GM21515 (cell line): ENCODE measurements around the gene STIMATE.

ENCODE experiments used
- ATAC-seq: cut with Tn5 transposase; IDR thresholded peaks from one replicate; pipeline ENCODE4 v1.9.1; 2021; ENCODE audit not compliant: unreplicated experiment

The STIMATE gene

DNA sequence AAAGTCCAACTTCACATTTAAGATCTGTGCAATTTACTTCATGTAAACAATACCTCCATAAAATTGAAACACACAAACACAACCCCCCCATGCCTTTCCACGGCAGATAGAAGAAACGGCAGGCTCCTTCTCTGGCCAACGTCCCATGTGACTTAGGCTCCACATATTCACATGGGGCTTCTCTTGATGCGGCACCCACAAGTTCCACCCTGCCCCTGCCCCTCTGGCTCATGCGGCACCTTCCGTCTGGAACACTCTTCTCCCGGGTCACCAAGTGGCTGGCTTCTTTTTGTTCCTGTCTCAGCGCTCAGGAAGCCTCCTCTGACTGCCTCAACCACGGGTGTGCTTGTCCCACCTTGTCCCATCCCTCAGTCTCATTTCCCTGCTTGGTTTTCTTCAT, 25.6 kb downstream of the STIMATE start:
- no peak for ATAC-seq

DNA sequence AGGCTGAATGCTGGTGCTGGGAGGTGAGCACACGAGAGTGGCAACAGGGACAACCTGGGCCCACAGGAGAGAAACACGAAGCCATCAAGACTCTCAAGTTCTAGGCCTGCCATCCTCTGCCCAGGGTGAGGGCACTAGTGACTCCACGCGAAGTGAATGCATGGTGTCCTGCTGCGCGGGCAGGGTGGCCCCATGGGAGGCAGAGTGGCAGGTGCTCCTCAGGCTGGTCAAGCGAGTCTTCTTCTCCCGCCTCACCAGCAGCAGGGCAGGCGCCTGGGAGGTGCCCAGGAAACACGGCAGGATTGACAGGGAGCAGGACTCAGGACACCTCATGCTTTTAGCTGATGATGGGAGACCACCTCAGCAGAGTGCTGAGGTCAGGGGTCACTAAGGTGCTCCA, 26.9 kb downstream of the STIMATE start:
- no peak for ATAC-seq

DNA sequence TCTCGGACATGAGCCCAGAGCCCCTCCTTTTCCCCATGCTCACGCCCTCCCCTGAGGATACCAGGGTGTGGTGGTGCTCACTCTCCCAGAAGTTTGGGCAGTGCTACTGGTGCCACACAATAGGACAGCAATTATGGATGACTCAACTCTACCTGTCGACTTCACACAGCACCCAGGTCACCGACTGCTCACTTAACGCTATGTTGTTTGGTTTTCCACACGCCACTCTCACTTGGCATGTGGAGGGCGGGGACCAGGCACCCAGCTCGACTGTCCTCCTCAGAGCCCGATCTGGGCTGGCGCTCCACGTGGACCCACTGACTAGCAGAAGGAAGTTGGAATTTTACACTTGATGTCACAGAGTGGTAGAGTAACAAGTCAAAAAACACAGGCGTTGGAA, 30.9 kb downstream of the STIMATE start:
- ATAC-seq: no peak

DNA sequence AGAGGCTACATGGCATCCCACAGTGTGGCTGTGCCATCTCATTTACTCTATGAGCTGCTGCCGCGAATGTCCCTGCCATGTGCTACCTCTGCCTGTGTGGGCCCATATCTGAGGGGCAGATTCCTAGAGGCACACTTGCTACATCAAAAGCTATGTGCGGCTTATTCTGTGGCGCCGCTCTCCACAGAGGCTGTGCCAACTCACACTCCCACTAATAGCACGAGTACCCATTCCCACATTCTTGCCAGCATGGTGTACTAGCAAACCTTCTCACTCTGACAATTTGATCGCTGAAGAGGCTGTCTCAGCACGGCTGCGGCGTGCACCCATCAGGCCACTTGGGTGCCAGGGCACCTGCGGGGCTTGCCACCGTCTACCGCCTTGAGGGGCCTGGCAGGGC, 31.4 kb downstream of the STIMATE start:
- ATAC-seq: no peak

DNA sequence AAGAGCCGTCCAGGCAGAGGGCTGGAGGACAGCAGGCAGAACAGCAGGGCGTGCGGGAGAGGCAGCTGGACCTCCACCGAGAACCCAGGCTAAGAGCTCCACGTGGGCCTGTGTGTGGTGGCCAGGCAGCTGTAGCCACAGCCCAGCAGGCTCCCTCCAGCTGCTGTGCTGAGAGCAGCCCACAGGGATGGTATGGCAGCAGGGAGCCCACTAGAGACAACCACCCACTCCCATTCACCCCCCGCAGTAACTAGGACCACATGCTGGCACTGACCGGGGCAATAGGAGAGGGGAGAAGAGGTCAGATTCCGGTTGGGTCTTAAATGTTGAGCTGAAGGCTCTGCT, 37.0 kb downstream of the STIMATE start:
- ATAC-seq: no peak

DNA sequence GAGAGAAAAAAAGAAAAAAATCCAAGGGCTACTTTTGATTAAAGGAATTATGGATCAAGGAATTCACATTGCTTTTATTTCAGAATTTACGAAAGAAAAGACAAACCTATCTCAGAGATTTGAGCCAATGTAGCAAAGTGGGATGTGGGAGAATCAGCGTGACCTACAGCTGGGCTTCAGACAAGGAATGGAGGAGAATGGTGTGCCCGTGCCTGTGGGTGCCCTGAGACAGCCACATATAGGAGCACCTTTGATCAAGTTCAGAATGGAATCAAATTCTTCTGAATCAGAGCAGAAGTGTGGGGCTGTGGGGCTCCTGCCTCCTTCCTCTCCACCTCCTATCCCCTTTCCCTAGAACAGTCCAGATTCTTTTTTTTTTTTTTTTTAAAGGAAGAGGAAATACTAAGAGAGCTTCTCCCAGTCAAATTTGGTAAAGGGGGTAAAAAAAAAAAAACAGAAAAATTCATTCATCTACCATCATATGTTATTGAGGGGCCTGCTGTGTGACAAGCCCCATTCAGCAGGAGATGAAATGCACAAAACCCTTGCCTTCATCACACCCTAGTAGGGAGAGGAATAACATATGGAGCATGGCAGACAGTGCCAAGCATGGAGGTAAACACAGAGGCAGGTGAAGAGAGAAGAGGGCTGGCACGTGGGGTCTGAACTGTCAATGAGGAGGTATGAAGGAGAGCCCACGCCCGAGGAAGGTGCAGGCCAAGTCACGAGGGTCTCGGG, 37.5 kb downstream of the STIMATE start:
- no peak for ATAC-seq

DNA sequence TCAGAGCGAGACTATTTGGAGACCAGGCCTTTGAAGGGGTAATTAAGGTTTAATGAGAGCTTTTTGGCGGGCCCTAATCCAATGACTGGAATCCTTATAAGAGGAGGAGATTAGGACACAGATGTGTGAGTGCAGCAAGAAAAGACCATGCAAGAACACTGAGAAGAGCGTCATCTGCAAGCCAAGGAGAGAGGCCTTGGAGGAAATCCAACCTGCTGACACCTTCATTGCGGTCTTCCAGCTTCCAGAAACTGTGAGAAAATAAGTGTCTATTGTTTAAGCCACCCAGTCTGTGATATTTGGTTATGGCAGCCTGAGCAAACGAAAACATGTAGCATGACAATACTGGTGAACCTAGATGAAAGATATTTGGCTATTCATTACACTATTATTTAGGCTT, 39.5 kb downstream of the STIMATE start:
- no peak for ATAC-seq

DNA sequence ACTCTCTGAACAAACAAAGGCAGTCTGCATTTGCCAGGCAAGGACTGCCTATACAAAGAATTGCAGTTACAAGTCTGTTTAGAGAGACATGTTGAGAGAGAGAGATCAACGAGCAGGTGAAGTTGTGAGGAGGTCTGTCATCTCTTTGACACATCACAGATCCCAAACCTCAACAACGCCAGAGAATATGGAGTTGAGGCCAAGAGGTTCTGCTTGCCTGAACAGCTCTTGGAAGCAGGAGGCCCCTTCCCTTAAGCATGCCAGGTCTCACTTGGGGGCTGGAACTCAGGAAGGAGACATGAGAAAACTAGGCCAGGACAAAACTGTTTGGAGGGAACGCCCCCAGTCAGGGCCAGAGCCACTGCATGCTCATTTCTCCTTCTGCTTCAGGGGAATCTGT, 40.2 kb downstream of the STIMATE start:
- ATAC-seq: no peak

DNA sequence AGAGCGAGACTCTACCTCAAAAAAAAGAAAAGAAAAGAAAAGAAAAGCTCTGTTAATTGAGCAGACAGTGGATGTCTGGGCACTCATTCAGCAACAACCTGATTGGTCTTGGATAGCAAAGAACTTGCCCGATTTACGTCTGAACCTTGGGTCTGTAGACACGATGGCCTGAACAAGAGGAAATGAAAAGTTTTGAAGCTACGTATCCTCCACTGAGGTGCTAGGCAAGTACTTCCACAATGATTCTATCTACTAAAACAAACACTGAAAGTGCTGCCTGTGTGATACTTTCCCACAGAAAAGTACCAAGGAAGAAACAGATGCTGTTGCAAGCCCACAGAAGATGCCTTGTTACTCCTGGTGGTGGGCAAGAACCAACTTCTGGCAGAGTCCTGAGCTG, 40.7 kb downstream of the STIMATE start:
- no peak for ATAC-seq

DNA sequence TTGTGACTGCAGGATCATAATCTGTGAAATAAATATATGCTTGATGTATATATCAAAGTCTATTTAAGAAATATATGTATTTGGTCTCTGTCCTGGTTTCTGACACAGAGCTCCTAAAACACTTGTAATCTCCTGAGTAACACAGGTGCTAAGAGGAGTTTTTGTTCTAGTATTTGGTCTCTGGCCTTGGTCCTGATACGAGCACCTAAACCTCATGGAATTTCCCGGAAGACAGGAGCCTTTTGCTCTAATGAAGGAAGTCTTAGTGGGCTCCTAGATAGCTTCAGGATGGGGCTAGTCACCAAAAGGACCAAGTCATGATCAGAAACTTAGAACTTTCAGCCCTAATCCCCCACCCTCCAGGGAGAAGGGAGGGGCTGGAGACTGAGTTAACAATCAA, 43.3 kb downstream of the STIMATE start:
- ATAC-seq: no peak

DNA sequence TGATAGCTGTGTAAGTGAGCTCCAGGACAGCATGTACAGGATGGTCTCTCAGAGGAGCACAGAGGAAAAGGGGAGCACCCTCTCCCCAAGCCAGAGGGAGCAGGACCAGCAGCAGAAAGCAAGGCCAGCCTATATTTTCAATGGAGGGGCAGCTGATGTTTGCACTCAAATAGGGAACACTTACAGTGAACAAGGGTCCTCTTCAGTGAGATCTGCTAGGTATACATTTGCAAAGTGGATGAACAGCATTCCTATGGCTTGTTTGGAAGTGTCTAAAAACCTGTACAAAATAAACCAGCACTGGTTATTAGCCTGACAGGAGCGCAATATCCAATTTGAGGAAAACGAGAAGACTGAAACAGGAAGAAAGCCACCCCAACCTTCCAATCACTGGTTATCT, 44.9 kb downstream of the STIMATE start:
- ATAC-seq: no peak

DNA sequence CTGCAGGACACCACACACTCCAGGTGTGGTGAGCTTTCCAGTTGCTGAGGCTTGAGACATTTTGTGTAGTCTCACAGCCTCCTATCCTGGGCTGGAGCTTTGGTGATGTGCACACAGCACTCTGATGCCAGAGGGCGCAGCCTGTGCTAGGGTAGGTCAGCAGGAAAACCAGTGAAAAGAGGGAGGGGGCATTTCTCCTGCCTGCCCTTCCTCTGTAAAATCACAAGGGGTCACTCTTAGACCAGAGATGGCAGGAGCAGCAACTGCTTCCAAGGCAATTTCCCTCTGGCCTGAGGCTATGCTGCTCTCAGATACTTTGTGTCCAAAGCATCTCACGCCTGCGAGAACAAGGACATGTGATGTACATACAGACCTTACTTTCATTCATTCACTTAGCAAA, 46.0 kb downstream of the STIMATE start:
- ATAC-seq: no peak

DNA sequence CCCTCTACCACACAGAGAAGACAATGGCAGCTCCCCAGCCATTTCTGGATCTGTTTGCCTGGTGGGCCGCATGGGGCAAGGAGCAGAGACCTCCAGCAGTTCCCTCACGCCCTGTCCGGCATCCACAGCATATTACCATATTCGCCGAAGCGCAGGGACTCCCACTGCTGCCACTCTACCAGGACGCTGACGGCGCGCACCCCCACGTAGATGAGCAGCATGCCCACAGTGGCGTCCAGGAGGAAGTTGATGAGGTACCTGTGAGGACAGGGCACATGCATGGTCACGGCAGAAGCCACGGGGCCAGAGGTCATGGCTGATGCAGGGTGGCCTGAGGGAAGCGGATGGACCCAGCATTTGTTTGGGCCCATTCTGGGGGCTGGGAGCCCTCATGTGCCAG, 47.7 kb downstream of the STIMATE start:
- no peak for ATAC-seq

DNA sequence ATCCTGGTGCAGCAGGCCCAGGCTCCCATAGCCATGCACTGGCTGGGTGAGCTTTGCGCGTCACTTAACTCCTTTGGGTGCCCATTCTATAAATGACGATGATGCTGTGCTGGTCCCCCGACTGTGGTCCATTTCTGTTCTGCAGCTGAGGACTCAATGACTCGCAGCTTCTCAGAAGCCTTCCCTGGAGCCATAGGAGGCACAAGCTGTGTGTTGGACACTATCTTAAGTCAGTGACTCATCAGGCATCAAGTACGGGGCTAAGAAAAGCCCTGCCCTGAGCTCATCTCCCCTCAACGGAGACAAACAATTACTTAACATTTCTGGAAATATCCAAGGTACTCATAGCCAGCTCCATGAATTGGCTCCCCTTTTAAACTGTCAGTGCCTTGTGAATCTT, 48.7 kb downstream of the STIMATE start:
- ATAC-seq: no peak

DNA sequence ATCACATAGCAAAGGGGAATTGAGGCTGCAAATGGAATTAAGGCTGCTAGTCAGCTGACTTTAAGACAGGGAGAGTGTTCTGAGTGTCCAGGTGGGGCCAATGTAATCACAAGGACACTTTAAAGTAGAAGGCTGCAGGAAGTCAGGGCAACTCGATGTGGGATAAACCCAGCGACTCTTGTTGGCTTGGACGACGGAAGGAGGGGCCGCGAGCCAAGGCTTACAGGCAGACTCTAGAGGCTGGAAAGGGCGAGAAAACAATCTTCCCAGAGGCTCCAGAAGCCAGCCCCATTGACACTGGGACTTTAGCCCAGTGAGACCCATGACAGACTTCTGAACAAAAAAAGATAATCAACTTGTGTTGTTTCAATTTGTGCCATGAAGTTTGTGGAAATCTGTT, 49.6 kb downstream of the STIMATE start:
- no peak for ATAC-seq

DNA sequence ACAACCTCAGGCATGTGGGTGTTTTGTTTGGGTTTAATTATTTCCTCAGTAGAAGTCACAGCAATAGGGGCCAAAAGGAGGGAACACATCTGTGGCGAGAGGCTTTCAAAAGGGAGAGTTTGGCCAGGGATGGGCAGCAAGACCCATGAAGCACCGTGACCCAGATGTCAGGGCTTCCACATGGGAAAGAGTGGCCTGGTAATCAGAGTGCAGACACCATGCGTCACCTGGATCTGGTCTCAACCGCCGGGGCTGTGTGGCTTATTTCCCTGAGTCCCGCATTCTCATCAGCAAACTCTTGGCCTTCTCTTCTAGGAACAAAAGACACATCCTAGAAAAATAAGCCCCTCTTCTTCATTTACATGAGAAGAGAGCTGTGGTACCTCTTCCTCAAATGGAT, 50.1 kb downstream of the STIMATE start:
- no peak for ATAC-seq

DNA sequence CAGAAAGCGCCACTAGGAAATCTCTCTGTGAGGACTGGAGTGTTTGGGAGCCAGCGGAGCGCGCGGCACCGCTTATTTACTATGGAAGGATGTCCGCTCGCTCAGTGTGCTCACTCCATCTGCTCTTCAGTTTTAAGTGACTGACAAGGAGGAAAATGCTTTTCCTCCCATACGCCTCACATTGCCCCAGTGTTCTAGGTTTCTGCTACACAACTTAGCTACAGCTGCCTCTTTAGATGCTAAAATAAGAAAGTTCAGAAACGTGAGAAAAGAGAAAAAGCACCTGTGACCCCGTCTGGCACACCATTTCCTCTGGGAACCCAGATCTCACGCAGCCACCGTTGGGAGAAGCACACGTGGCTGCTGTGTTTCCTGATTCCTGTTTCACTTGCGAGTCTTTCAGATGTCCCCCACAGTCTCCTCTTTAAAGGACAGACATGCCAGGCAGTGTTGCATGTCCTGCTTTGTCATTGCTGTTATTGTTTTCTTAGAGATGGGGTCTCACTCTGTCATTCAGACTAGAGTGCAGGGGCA, 50.8 kb downstream of the STIMATE start:
- ATAC-seq: no peak

DNA sequence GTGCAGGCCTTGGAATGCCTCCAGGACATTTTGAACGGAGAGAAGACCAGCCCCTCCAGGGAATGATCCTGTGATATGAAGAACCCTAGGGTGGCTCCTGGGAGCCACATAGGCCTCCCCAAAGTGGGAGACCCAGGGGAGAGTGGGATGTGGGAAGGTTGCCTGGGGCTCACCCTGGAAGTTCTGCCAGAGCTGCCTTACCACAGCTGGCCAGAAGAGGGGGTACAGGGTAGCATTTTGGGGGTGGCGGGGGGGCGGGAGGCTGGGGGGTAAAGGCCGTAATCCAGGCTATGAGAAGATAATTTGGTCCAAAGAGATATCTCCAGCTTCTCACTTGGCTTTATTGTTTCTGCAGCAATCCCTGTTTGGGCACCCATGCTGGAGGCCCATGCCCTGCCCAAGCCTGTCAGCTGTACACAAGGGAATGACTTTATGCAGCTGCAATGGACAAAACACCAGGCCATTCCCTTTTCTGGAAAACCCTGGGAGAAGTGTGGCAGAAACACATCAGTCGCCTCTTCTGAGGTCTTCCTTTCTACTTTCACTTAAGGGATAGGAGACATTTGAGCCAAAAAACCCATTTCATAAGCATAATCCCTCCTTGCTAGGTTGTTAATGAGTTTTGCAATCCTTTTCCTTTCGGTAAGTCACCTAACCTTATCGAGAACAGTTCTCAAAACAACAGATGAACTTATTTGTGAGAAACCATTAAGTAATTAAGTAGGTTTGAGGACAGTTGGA, 51.5 kb downstream of the STIMATE start:
- ATAC-seq: no peak

DNA sequence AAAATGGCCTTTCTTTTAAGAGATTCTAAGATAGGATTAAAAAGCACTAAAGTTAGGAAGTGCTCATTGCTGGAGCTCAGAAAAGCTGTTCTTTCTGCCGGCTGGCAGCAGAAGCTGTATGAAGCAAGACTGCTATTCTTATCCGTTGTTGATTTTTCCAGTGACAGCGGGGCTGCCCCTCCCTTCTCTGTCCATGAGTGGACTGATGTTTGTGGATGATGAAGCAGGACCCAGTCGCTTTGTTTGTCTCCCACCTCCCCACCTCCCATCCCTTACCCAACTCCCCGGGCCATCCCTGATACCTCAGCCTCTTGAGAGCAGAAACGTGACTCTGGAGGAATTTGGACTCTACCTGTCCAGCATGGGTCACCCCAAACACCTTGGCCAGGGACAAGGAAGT, 52.2 kb downstream of the STIMATE start:
- ATAC-seq: no peak

DNA sequence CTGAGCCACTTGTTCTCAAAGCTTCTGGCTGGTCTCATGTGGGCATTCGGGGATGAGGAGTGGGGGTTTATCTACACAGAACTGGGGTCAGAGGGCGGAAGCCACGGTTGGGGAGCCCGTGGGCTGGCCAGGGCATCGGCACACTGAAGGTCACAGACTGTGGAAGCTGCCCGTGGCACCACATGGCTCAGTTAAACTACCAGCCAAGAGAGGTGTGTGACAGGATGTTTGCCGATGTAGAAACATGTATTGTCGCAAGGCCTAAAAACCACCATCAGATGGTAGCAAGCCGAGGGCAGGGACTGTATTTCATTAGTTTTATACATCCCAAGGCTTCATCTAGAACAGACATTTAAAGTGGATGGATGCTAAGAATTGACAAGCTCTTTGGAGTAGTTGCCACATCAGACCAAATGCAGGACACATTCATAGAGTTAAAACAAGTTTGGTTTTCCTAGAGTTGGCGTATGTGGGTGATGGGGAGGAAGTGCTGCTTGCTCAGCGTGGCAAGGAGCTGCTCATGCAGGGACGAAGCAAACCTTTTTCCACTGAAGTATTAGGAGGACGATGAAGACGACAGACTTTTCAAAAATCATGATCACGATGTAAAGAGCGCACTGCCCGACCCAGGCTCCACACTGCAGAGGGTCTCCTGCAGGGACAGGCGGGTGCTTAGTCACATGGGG, 52.9 kb downstream of the STIMATE start:
- ATAC-seq: no peak

DNA sequence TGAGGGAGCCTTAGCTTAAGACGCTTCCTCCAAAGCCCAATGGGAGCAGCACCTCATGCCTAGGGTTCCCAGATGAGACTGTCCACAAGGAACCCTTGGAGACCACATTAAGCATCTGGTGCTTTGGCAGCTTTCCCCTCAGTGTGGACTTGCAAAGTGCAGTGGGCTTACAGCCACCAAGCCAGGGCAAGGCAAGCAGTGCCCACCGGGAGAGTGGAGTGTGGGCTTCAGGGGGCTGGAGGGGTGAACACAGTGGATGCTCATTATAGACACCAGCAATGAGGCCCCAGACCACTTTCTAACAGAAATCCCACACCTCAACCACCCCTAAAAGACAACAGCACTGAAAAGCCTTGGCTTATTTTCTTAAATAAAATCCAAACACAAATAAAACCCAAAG, 53.5 kb downstream of the STIMATE start:
- no peak for ATAC-seq
